Left ventricle myocardium inferior (tissue), 1 donor: ENCODE measurements around the gene TM7SF3. TPM values are rescaled to one million over a fixed set of nuclear protein-coding genes. Genes with fewer than 3 reads are reported as not detected.

ENCODE experiments used
- DNase-seq: peaks from one replicate; pipeline ENCODE4 v3.0.0-alpha.2; 2020
- H3K27ac ChIP-seq: fragments of 200-600 bp; replicated peaks from 2 replicates; pipeline ENCODE4 v1.8.0; 2021
- H3K27me3 ChIP-seq: fragments of 200-600 bp; 2 replicates; pipeline ENCODE4 v1.8.0; 2021; ENCODE audit warnings: low read depth
- H3K36me3 ChIP-seq: fragments of 200-600 bp; 2 replicates; pipeline ENCODE4 v1.8.0; 2021
- H3K4me1 ChIP-seq: fragments of 200-600 bp; 2 replicates; pipeline ENCODE4 v1.8.0; 2021
- H3K4me3 ChIP-seq: fragments of 200-600 bp; 2 replicates; pipeline ENCODE4 v1.8.0; 2021; ENCODE audit warnings: mild to moderate bottlenecking, moderate library complexity
- H3K9me3 ChIP-seq: fragments of 200-600 bp; replicated peaks from 2 replicates; pipeline ENCODE4 v1.8.0; 2021
- intact Hi-C: fragments of 100-400 bp; cut with micrococcal nuclease; formaldehyde crosslinking; loops from one replicate; pipeline ENCODE4 v1.11.0; 2022
- total RNA-seq: library from RNA; stranded (reverse); fragmentation: NEBNext Ultra II Directional; extraction: Animal tissue kit (Norgen Biotek cat#: 25700); gene quantifications from one replicate; pipeline ENCODE4 v1.2.1, GENCODE V29; 2021
- TF ChIP-seq, protein P1 (sequence below): fragments of 200-600 bp; IDR thresholded peaks from 2 replicates; pipeline ENCODE4 v1.8.0; 2021; ENCODE audit warnings: antibody characterized with exemption, mild to moderate bottlenecking, borderline replicate concordance
- donor health status: DM: no; HTN: yes; CAD: no; lungs with severe emphysema.

The TM7SF3 gene
- total RNA-seq, 1 donor from 2014 or later, result 23.2 TPM

GRCh38 chr12:27034607-27035293 is 20.6 kb upstream of the TM7SF3 start:
- Histone ChIP-seq H3K4me1 (no peaks in the 10 kb centered on the region), H3K9me3 (no peaks in the 10 kb centered on the region), H3K27ac (no peak overlapping the region), H3K36me3 (peaks cover 56% of the 10 kb centered on the region), H3K4me3 (no peak overlapping the region), H3K27me3 (no peaks in the 10 kb centered on the region)
- TF ChIP-seq, protein P1, sequence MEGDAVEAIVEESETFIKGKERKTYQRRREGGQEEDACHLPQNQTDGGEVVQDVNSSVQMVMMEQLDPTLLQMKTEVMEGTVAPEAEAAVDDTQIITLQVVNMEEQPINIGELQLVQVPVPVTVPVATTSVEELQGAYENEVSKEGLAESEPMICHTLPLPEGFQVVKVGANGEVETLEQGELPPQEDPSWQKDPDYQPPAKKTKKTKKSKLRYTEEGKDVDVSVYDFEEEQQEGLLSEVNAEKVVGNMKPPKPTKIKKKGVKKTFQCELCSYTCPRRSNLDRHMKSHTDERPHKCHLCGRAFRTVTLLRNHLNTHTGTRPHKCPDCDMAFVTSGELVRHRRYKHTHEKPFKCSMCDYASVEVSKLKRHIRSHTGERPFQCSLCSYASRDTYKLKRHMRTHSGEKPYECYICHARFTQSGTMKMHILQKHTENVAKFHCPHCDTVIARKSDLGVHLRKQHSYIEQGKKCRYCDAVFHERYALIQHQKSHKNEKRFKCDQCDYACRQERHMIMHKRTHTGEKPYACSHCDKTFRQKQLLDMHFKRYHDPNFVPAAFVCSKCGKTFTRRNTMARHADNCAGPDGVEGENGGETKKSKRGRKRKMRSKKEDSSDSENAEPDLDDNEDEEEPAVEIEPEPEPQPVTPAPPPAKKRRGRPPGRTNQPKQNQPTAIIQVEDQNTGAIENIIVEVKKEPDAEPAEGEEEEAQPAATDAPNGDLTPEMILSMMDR, result no peak
- intact Hi-C loops, result no loop called here
- no peak for DNase-seq

- Histone ChIP-seq H3K27me3 (no peaks in the 10 kb centered on the region), H3K4me1 (no peaks in the 10 kb centered on the region), H3K36me3 (peaks cover 73% of the 10 kb centered on the region), H3K4me3 (no peak overlapping the region), H3K27ac (no peak overlapping the region), H3K9me3 (no peaks in the 10 kb centered on the region)
- intact Hi-C loops, result no loop called here
- TF ChIP-seq, protein P1, result no peak
- no peak for DNase-seq
These were observed 18.5 kb upstream of the TM7SF3 start for GRCh38 chr12:27032679-27033078.

- no peak overlapping the region for H3K4me3 ChIP-seq
- intact Hi-C loops, result no loop called here
- H3K36me3 ChIP-seq, result peaks cover 84% of the 10 kb centered on the region
- no peaks in the 10 kb centered on the region for H3K9me3 ChIP-seq
- no peaks in the 10 kb centered on the region for H3K27me3 ChIP-seq
- TF ChIP-seq, protein P1, result no peak
- H3K27ac ChIP-seq, result no peak overlapping the region
- H3K4me1 ChIP-seq, result no peaks in the 10 kb centered on the region
- DNase-seq, result no peak
These were observed 17.3 kb upstream of the TM7SF3 start for GRCh38 chr12:27031531-27031930.

GRCh38 chr12:27026257-27026656 is 12.1 kb upstream of the TM7SF3 start:
- intact Hi-C loops, result loop anchor here (5.0 to 10.0 kb wide), 2 partner anchors 61 to 269 kb away; no protein-coding TSS in a partner anchor
- H3K36me3 ChIP-seq, result peaks cover 48% of the 10 kb centered on the region
- H3K27ac ChIP-seq, result no peak overlapping the region
- no peaks in the 10 kb centered on the region for H3K27me3 ChIP-seq
- no peaks in the 10 kb centered on the region for H3K9me3 ChIP-seq
- DNase-seq, result no peak
- H3K4me1 ChIP-seq, result peaks cover 34% of the 10 kb centered on the region
- TF ChIP-seq, protein P1, result no peak
- H3K4me3 ChIP-seq, result no peak overlapping the region

DNA sequence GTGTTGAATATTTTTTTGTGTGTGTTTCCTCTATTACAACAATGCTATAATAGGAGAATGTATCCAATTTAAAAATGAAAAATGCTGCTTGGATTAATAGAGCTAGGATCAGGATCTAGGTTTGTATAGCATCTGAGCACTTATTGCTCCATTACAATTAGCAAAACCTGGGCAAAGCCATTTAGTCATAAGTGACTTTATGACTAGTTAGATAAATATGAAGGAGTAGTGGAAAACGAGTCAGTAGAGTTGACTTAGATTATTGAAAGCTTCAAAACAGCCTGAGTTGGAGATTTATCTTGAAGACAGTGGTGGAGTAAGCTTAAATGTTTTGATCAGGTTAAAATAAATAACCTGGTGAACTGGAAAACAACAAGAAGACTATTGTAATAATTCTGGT is 10.9 kb upstream of the TM7SF3 start:
- Histone ChIP-seq H3K4me1 (peaks cover 34% of the 10 kb centered on the region), H3K36me3 (peaks cover 36% of the 10 kb centered on the region), H3K27me3 (no peaks in the 10 kb centered on the region), H3K9me3 (no peaks in the 10 kb centered on the region), H3K4me3 (no peak overlapping the region), H3K27ac (no peak overlapping the region)
- TF ChIP-seq, protein P1, result no peak
- intact Hi-C loops, result loop anchor here (5.0 to 10.0 kb wide), 2 partner anchors 62 to 270 kb away; no protein-coding TSS in a partner anchor
- DNase-seq, result no peak
